OCI-LY1 (cell line): ENCODE data around the gene AP3D1.

Experiments used
- H2AFZ ChIP-seq: fragments of 200-600 bp; sonication (generic), shearing (Covaris generic); 2 replicates; pipeline ENCODE4 v1.6.0; 2014; ENCODE audit warnings: antibody characterized with exemption, mild to moderate bottlenecking, low read length
- H3F3A ChIP-seq: fragments of 200-600 bp; sonication (generic), shearing (Covaris generic); 2 replicates; pipeline ENCODE4 v1.6.0; 2014; ENCODE audit warnings: mild to moderate bottlenecking, antibody characterized with exemption, low read length, moderate library complexity; ENCODE audit not compliant: insufficient read depth
- H3K27ac ChIP-seq: fragments of 200-600 bp; sonication (generic); 2 replicates; pipeline ENCODE4 v1.5.1; 2014; ENCODE audit warnings: low read length, mixed run types, mild to moderate bottlenecking, low read depth; ENCODE audit not compliant: poor library complexity, severe bottlenecking
- H3K27me3 ChIP-seq: fragments of 200-600 bp; sonication (generic); 2 replicates; pipeline ENCODE4 v1.6.0; 2014; ENCODE audit warnings: antibody characterized with exemption, mild to moderate bottlenecking, low read length, moderate library complexity; ENCODE audit not compliant: insufficient read depth
- H3K36me3 ChIP-seq: fragments of 200-600 bp; sonication (generic); 2 replicates; pipeline ENCODE4 v1.6.1; 2014; ENCODE audit warnings: mild to moderate bottlenecking, antibody characterized with exemption, low read length, moderate library complexity, mixed read lengths; ENCODE audit not compliant: insufficient read depth
- H3K4me1 ChIP-seq: fragments of 200-600 bp; sonication (generic); 2 replicates; pipeline ENCODE4 v1.5.1; 2014; ENCODE audit warnings: mild to moderate bottlenecking, low read length, moderate library complexity; ENCODE audit not compliant: insufficient read depth, severe bottlenecking
- H3K4me2 ChIP-seq: fragments of 200-600 bp; sonication (generic), shearing (Covaris generic); 2 replicates; pipeline ENCODE4 v1.6.1; 2014; ENCODE audit warnings: low read length
- H3K4me3 ChIP-seq: fragments of 200-600 bp; sonication (generic); 2 replicates; pipeline ENCODE4 v1.5.1; 2014; ENCODE audit warnings: low read length, low read depth, mild to moderate bottlenecking, mixed read lengths; ENCODE audit not compliant: poor library complexity, severe bottlenecking
- H3K79me2 ChIP-seq: fragments of 200-600 bp; shearing (Covaris generic); 2 replicates; pipeline ENCODE4 v1.6.1; 2016; ENCODE audit warnings: mixed run types, low read length, mixed read lengths; ENCODE audit not compliant: insufficient read depth
- H3K9ac ChIP-seq: fragments of 200-600 bp; sonication (generic), shearing (Covaris generic); 2 replicates; pipeline ENCODE4 v1.6.1; 2014; ENCODE audit warnings: mild to moderate bottlenecking, low read length, mixed read lengths
- H3K9me2 ChIP-seq: fragments of 200-600 bp; sonication (generic), shearing (Covaris generic); 2 replicates; pipeline ENCODE4 v1.6.1; 2014; ENCODE audit warnings: low read depth, mild to moderate bottlenecking, low read length, mixed read lengths
- H3K9me3 ChIP-seq: fragments of 200-600 bp; shearing (Covaris generic); 2 replicates; pipeline ENCODE4 v1.6.1; 2014; ENCODE audit warnings: low read length, mixed read lengths
- H4K20me1 ChIP-seq: fragments of 200-600 bp; sonication (generic), shearing (Covaris generic); 2 replicates; pipeline ENCODE4 v1.6.0; 2016; ENCODE audit warnings: mild to moderate bottlenecking, low read length; ENCODE audit not compliant: insufficient read depth
- EZH2 ChIP-seq: fragments of 200-600 bp; sonication (generic), shearing (Covaris generic); IDR thresholded peaks from 2 replicates; pipeline ENCODE4 v1.8.0; 2017; ENCODE audit warnings: borderline replicate concordance, mixed run types, mild to moderate bottlenecking, antibody characterized with exemption, low read length, moderate library complexity, mixed read lengths
- TF ChIP-seq, protein P1 (sequence below): fragments of 200-600 bp; sonication (generic), shearing (Covaris generic); IDR thresholded peaks from 2 replicates; pipeline ENCODE4 v1.5.1; 2017; ENCODE audit warnings: mild to moderate bottlenecking, antibody characterized with exemption, low read length, moderate library complexity, mixed read lengths

Gene AP3D1

DNA sequence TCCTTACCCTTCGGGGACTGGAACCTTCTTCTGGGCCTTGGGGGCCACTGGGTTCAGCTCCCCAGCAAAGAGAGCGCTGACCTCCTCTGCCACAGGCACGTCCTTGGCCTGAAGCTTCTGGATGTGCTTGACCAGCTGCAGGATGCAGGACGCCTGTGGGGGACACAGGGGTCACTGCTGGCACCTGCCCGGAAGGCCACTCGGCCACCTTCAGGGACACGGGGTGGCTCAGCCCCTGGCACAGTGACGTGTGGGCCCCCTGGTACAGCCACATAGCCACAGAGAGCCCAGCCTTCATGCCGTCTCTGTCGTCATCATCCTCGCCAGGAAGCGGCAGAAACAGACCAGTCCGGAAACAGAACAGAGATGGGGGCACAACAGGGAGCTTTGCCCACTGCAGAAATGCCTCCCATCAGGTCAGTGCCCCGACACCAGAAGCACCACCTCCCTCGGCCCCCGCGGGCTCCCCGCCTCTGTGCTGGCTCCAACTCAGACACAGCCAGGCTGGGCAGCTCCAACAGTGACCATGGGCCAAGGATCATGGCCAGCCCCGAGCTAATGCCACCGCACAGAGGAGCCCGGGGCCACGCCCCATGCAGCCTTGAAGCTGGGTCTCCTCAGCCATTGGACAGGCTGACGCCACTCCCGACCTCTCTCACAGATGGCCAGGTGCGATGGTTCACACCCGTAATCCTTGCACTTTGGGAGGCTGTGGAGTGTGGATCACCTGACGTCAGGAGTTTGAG, 34.0 kb downstream of the AP3D1 start:
- Histone ChIP-seq H3K27me3 (no peaks in the 10 kb centered on the region), H3K27ac (no peak overlapping the region), H3K4me2 (no peak overlapping the region), H3F3A (no peaks in the 10 kb centered on the region), H3K9ac (no peak overlapping the region), H4K20me1 (no peaks in the 10 kb centered on the region), H2AFZ (no peak overlapping the region), H3K9me2 (no peaks in the 10 kb centered on the region), H3K36me3 (peaks cover 44% of the 10 kb centered on the region), H3K79me2 (no peaks in the 10 kb centered on the region), H3K4me3 (no peak overlapping the region), H3K9me3 (no peaks in the 10 kb centered on the region), H3K4me1 (no peaks in the 10 kb centered on the region)
- TF ChIP-seq, protein P1, sequence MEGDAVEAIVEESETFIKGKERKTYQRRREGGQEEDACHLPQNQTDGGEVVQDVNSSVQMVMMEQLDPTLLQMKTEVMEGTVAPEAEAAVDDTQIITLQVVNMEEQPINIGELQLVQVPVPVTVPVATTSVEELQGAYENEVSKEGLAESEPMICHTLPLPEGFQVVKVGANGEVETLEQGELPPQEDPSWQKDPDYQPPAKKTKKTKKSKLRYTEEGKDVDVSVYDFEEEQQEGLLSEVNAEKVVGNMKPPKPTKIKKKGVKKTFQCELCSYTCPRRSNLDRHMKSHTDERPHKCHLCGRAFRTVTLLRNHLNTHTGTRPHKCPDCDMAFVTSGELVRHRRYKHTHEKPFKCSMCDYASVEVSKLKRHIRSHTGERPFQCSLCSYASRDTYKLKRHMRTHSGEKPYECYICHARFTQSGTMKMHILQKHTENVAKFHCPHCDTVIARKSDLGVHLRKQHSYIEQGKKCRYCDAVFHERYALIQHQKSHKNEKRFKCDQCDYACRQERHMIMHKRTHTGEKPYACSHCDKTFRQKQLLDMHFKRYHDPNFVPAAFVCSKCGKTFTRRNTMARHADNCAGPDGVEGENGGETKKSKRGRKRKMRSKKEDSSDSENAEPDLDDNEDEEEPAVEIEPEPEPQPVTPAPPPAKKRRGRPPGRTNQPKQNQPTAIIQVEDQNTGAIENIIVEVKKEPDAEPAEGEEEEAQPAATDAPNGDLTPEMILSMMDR, result no peak
- TF ChIP-seq EZH2, result no peak

- TF ChIP-seq, protein P1, result no peak
- no peak for TF ChIP-seq EZH2
- Histone ChIP-seq H3K27me3 (no peaks in the 10 kb centered on the region), H3K9ac (no peak overlapping the region), H3K4me1 (no peaks in the 10 kb centered on the region), H2AFZ (no peak overlapping the region), H3K4me3 (no peak overlapping the region), H3F3A (no peaks in the 10 kb centered on the region), H3K27ac (no peak overlapping the region), H3K9me3 (no peaks in the 10 kb centered on the region), H3K9me2 (no peaks in the 10 kb centered on the region), H3K4me2 (no peak overlapping the region), H3K36me3 (peaks cover 41% of the 10 kb centered on the region), H4K20me1 (no peaks in the 10 kb centered on the region), H3K79me2 (no peaks in the 10 kb centered on the region)
These were observed 34.9 kb downstream of the AP3D1 start for GRCh38 chr19:2116507-2116906.

GRCh38 chr19:2115911-2116426, 35.4 kb downstream of the AP3D1 start:
- no peak overlapping the region for H2AFZ ChIP-seq
- H3K4me1 ChIP-seq, result no peaks in the 10 kb centered on the region
- H3K36me3 ChIP-seq, result peaks cover 36% of the 10 kb centered on the region
- H3K9me3 ChIP-seq, result no peaks in the 10 kb centered on the region
- no peak overlapping the region for H3K27ac ChIP-seq
- H3F3A ChIP-seq, result no peaks in the 10 kb centered on the region
- H3K4me2 ChIP-seq, result no peak overlapping the region
- H3K4me3 ChIP-seq, result no peak overlapping the region
- H3K9me2 ChIP-seq, result no peaks in the 10 kb centered on the region
- H3K79me2 ChIP-seq, result no peaks in the 10 kb centered on the region
- no peaks in the 10 kb centered on the region for H4K20me1 ChIP-seq
- TF ChIP-seq, protein P1, result no peak
- no peak for TF ChIP-seq EZH2
- no peak overlapping the region for H3K9ac ChIP-seq
- no peaks in the 10 kb centered on the region for H3K27me3 ChIP-seq
